Measurements from ENCODE around the gene SRRT.
"Not testable (repeated sequence)": the region's sequence is repeated elsewhere in the genome, so short reads cannot be mapped to it uniquely, and the experiment has no call there.

Gene SRRT

GRCh38 chr7:100854146-100854895 is 20.6 kb upstream of the SRRT start:
- no peak for DNase-seq (ENCODE audit: low read depth)

GRCh38 chr7:100854899-100855298 is 20.0 kb upstream of the SRRT start:
- not testable (repeated sequence) for DNase-seq (ENCODE audit: low read depth)

GRCh38 chr7:100855515-100855914 is 19.4 kb upstream of the SRRT start:
- DNase-seq (ENCODE audit: low read depth): no peak

- no peak for DNase-seq (ENCODE audit: low read depth)
These were observed 18.0 kb upstream of the SRRT start for GRCh38 chr7:100856871-100857282.

- DNase-seq (ENCODE audit: low read depth): no peak
These were observed 15.0 kb upstream of the SRRT start for GRCh38 chr7:100859856-100860255.

GRCh38 chr7:100860702-100861615 is 13.9 kb upstream of the SRRT start:
- DNase-seq (ENCODE audit: low read depth): no peak

- no peak for DNase-seq (ENCODE audit: low read depth)
These were observed 13.3 kb upstream of the SRRT start for GRCh38 chr7:100861616-100861985.

- DNase-seq (ENCODE audit: low read depth): no peak
These were observed 11.4 kb upstream of the SRRT start for GRCh38 chr7:100863406-100863950.

- no peak for DNase-seq (ENCODE audit: low read depth)
These were observed 10.5 kb upstream of the SRRT start for GRCh38 chr7:100864263-100864845.

- DNase-seq (ENCODE audit: low read depth): no peak
These were observed 9.5 kb upstream of the SRRT start for GRCh38 chr7:100865372-100865911.

- no peak for DNase-seq (ENCODE audit: low read depth)
These were observed 8.8 kb upstream of the SRRT start for GRCh38 chr7:100865938-100866728.

GRCh38 chr7:100866729-100867039 is 8.2 kb upstream of the SRRT start:
- no peak for DNase-seq (ENCODE audit: low read depth)

- peak; percentile 94 for DNase-seq (ENCODE audit: low read depth)
These were observed 7.7 kb upstream of the SRRT start, which contains the start of gene TRIP6 for GRCh38 chr7:100867040-100867775. TSS of gene TRIP6 (plus strand) at chr7:100867387. CDS start at chr7:100867498, 111 bp downstream.

GRCh38 chr7:100867776-100868485 is 7.0 kb upstream of the SRRT start:
- no peak for DNase-seq (ENCODE audit: low read depth)

GRCh38 chr7:100873599-100874299 is 1.2 kb upstream of the SRRT start:
- DNase-seq (ENCODE audit: low read depth): no peak

GRCh38 chr7:100874300-100874576 is 665 bp upstream of the SRRT start:
- DNase-seq (ENCODE audit: low read depth): no peak

GRCh38 chr7:100875356-100875751 is 451 bp downstream of the SRRT start:
- no peak for DNase-seq (ENCODE audit: low read depth)

- no peak for DNase-seq (ENCODE audit: low read depth)
These were observed 3.1 kb downstream of the SRRT start for GRCh38 chr7:100878013-100878412.

- no peak for DNase-seq (ENCODE audit: low read depth)
These were observed 3.8 kb downstream of the SRRT start for GRCh38 chr7:100878685-100879084.

Measured in GM04504 (cell line).